Measurements from ENCODE around the gene PCSK9. TPM values are rescaled to one million over a fixed set of nuclear protein-coding genes. Genes with fewer than 3 reads are reported as not detected.

PCSK9 gene
- total RNA-seq, 1 experiment from 2014 or later: not detected

DNA sequence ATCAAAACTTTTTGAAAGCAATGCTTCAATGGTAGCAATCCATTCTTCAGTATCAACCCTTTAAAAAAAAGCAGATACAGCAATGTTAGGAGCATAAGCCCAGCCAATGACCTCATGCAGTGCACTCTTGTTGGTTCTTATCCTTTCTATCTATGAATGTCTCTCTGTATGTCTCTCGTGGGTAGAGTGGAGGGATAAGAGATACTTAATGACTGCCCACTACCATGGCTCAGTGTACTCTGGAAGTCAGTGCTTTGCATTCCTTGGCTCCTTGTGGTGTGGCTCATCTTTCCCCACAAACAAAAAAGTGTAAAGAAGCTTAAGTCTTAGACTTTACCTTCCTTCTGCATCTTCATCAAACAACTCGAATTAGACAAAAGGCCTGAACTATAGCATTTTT lies 50.3 kb downstream of the PCSK9 start:
- no peak for TF ChIP-seq CTCF (IDR thresholded peaks at IDR 0.05; ENCODE audit: unreplicated experiment)
- Mint-ChIP-seq H3K9me3 (ENCODE audit: unreplicated experiment) (no peaks in the 10 kb centered on the region), H3K27me3 (ENCODE audit: insufficient read depth, unreplicated experiment) (no peaks in the 10 kb centered on the region), H3K27ac (ENCODE audit: low read depth, unreplicated experiment) (no peak overlapping the region), H3K36me3 (ENCODE audit: insufficient read depth, unreplicated experiment) (peaks cover 80% of the 10 kb centered on the region), H3K4me3 (ENCODE audit: unreplicated experiment) (no peak overlapping the region), H3K4me1 (ENCODE audit: insufficient read depth, unreplicated experiment) (no peaks in the 10 kb centered on the region)
- no TSS peak for BruUV-seq (replicated peaks)
- intact Hi-C loops (cut with micrococcal nuclease): no loop called here
- no peak for DNase-seq (ENCODE audit: unreplicated experiment)
- POLR2A ChIA-PET: no interaction called here
- CTCF ChIA-PET: no interaction called here

- intact Hi-C loops (cut with micrococcal nuclease): no loop called here
- Mint-ChIP-seq H3K4me3 (ENCODE audit: unreplicated experiment) (no peak overlapping the region), H3K9me3 (ENCODE audit: unreplicated experiment) (no peaks in the 10 kb centered on the region), H3K4me1 (ENCODE audit: insufficient read depth, unreplicated experiment) (no peaks in the 10 kb centered on the region), H3K27ac (ENCODE audit: low read depth, unreplicated experiment) (no peak overlapping the region), H3K36me3 (ENCODE audit: insufficient read depth, unreplicated experiment) (peaks cover 81% of the 10 kb centered on the region), H3K27me3 (ENCODE audit: insufficient read depth, unreplicated experiment) (no peaks in the 10 kb centered on the region)
- no TSS peak for BruUV-seq (replicated peaks)
- DNase-seq (ENCODE audit: unreplicated experiment): no peak
- ChIA-PET CTCF (interaction anchor here (0.6 kb wide), 1 partner anchor 104 kb away, joined by 3 read pairs; no protein-coding TSS in a partner anchor), POLR2A (no interaction called here)
- no peak for TF ChIP-seq CTCF (IDR thresholded peaks at IDR 0.05; ENCODE audit: unreplicated experiment)
Measured at GRCh38 chr1:55092475-55092874, 53.1 kb downstream of the PCSK9 start.

DNA sequence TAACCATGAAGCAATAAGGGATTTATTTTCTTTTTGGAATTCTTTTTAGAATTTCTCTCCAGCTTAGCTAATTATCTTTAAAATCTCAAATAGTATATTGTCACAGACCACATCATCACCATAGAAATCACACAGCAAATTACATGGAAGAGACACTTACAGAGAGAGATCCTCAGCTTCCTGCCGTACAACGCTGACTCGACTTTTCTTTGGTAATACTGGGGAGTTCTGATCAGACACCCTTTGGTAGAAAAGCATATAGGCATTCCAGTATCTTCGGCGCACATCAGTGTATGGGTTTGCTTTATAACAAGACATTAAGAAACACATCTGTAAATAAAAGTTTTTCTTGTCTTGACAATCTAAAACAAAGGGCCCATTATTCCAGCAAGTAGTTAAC lies 55.7 kb downstream of the PCSK9 start:
- BruUV-seq (replicated peaks): no TSS peak
- no peak for TF ChIP-seq CTCF (IDR thresholded peaks at IDR 0.05; ENCODE audit: unreplicated experiment)
- no peak for DNase-seq (ENCODE audit: unreplicated experiment)
- H3K27ac Mint-ChIP-seq (ENCODE audit: low read depth, unreplicated experiment): no peak overlapping the region
- no peak overlapping the region for H3K4me3 Mint-ChIP-seq (ENCODE audit: unreplicated experiment)
- POLR2A ChIA-PET: interaction anchor here (1.0 kb wide), 1 partner anchor 14 kb away, joined by 4 read pairs; no protein-coding TSS in a partner anchor
- H3K36me3 Mint-ChIP-seq (ENCODE audit: insufficient read depth, unreplicated experiment): peaks cover 77% of the 10 kb centered on the region
- CTCF ChIA-PET: interaction anchor here (0.6 to 1.5 kb wide), 3 partner anchors 25 to 370 kb away, joined by 3 to 4 read pairs (median 4); no protein-coding TSS in a partner anchor
- H3K9me3 Mint-ChIP-seq (ENCODE audit: unreplicated experiment): no peaks in the 10 kb centered on the region
- no peaks in the 10 kb centered on the region for H3K4me1 Mint-ChIP-seq (ENCODE audit: insufficient read depth, unreplicated experiment)
- intact Hi-C loops (cut with micrococcal nuclease): no loop called here
- H3K27me3 Mint-ChIP-seq (ENCODE audit: insufficient read depth, unreplicated experiment): no peaks in the 10 kb centered on the region

- ChIA-PET POLR2A (no interaction called here), CTCF (no interaction called here)
- intact Hi-C loops (cut with micrococcal nuclease): no loop called here
- DNase-seq (ENCODE audit: unreplicated experiment): no peak
- Mint-ChIP-seq H3K27ac (ENCODE audit: low read depth, unreplicated experiment) (no peak overlapping the region), H3K9me3 (ENCODE audit: unreplicated experiment) (no peaks in the 10 kb centered on the region), H3K4me3 (ENCODE audit: unreplicated experiment) (no peak overlapping the region), H3K36me3 (ENCODE audit: insufficient read depth, unreplicated experiment) (peaks cover 77% of the 10 kb centered on the region), H3K27me3 (ENCODE audit: insufficient read depth, unreplicated experiment) (no peaks in the 10 kb centered on the region), H3K4me1 (ENCODE audit: insufficient read depth, unreplicated experiment) (no peaks in the 10 kb centered on the region)
- no peak for TF ChIP-seq CTCF (IDR thresholded peaks at IDR 0.05; ENCODE audit: unreplicated experiment)
- no TSS peak for BruUV-seq (replicated peaks)
Measured at GRCh38 chr1:55103891-55104290, 64.5 kb downstream of the PCSK9 start.

All from MCF 10A (cell line).